Measurements from ENCODE around the gene PHF14. TPM values are rescaled to one million over a fixed set of nuclear protein-coding genes. Genes with fewer than 3 reads are reported as not detected.

Gene PHF14
- total RNA-seq, 1 donor from 2014 or later = 50.4 TPM

- Mint-ChIP-seq H3K4me1 (ENCODE audit: unreplicated experiment) (peaks cover 15% of the 10 kb centered on the region), H3K9me3 (ENCODE audit: unreplicated experiment) (no peaks in the 10 kb centered on the region), H3K36me3 (ENCODE audit: low read depth, unreplicated experiment) (no peaks in the 10 kb centered on the region), H3K27ac (ENCODE audit: unreplicated experiment) (peak overlapping the region; percentile 37), H3K4me3 (ENCODE audit: unreplicated experiment) (no peak overlapping the region), H3K27me3 (ENCODE audit: unreplicated experiment) (no peaks in the 10 kb centered on the region)
- no peak for TF ChIP-seq CTCF (IDR thresholded peaks at IDR 0.05; ENCODE audit: unreplicated experiment)
- no peak for DNase-seq (ENCODE audit: low spot score)
Observed at GRCh38 chr7:11127988-11128387, 154.3 kb downstream of the PHF14 start.

DNA sequence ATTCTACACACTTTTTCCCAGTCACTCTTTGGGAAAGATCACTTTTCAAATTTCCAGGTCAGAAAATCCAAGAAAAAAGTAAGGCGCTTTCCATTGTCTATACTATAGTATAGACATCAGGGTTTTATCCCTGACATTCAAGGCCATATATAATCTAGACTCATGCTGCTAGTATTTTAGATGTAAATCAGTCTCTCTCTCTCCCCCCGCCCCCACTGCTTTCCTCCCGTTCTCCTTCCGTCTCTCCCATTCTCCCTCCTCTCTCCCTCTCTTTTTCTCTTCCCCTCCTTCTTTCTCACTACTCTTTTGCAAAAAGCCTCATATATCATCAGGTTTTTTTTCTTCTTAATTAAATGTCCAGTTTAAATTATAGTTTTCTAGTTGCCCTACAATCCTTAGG is 154.8 kb downstream of the PHF14 start:
- TF ChIP-seq CTCF (IDR thresholded peaks at IDR 0.05; ENCODE audit: unreplicated experiment) = no peak
- DNase-seq (ENCODE audit: low spot score) = no peak
- Mint-ChIP-seq H3K9me3 (ENCODE audit: unreplicated experiment) (no peaks in the 10 kb centered on the region), H3K4me1 (ENCODE audit: unreplicated experiment) (peaks cover 17% of the 10 kb centered on the region), H3K27ac (ENCODE audit: unreplicated experiment) (peak overlapping the region; percentile 37), H3K36me3 (ENCODE audit: low read depth, unreplicated experiment) (no peaks in the 10 kb centered on the region), H3K4me3 (ENCODE audit: unreplicated experiment) (no peak overlapping the region), H3K27me3 (ENCODE audit: unreplicated experiment) (no peaks in the 10 kb centered on the region)

- Mint-ChIP-seq H3K36me3 (ENCODE audit: low read depth, unreplicated experiment) (no peaks in the 10 kb centered on the region), H3K4me3 (ENCODE audit: unreplicated experiment) (no peak overlapping the region), H3K27me3 (ENCODE audit: unreplicated experiment) (no peaks in the 10 kb centered on the region), H3K27ac (ENCODE audit: unreplicated experiment) (no peak overlapping the region), H3K4me1 (ENCODE audit: unreplicated experiment) (peaks cover 24% of the 10 kb centered on the region), H3K9me3 (ENCODE audit: unreplicated experiment) (no peaks in the 10 kb centered on the region)
- no peak for TF ChIP-seq CTCF (IDR thresholded peaks at IDR 0.05; ENCODE audit: unreplicated experiment)
- no peak for DNase-seq (ENCODE audit: low spot score)
Observed at GRCh38 chr7:11130012-11130411, 156.3 kb downstream of the PHF14 start.

DNA sequence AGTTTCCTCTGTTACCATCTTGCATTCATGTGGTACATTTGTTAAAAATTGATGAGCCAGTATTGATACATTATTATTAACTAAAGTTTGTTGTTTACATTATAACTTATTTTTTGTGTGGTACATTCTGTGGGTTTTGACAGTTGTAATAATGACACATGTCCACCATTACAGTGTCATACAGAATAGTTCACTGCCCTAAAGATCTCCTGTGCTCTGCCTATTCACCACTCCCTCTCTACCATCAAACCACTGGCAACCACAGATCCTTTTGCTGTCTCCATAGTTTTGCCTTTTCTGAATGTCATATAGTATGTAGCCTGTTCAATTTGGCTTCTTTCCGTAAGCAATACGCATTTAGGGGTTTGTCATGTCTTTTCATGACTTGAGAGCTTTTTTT is 156.9 kb downstream of the PHF14 start:
- H3K4me1 Mint-ChIP-seq (ENCODE audit: unreplicated experiment) = peaks cover 24% of the 10 kb centered on the region
- TF ChIP-seq CTCF (IDR thresholded peaks at IDR 0.05; ENCODE audit: unreplicated experiment) = no peak
- no peaks in the 10 kb centered on the region for H3K36me3 Mint-ChIP-seq (ENCODE audit: low read depth, unreplicated experiment)
- H3K9me3 Mint-ChIP-seq (ENCODE audit: unreplicated experiment) = no peaks in the 10 kb centered on the region
- H3K27me3 Mint-ChIP-seq (ENCODE audit: unreplicated experiment) = no peaks in the 10 kb centered on the region
- no peak for DNase-seq (ENCODE audit: low spot score)
- no peak overlapping the region for H3K4me3 Mint-ChIP-seq (ENCODE audit: unreplicated experiment)
- H3K27ac Mint-ChIP-seq (ENCODE audit: unreplicated experiment) = no peak overlapping the region

- H3K27ac Mint-ChIP-seq (ENCODE audit: unreplicated experiment) = no peak overlapping the region
- peaks cover 9% of the 10 kb centered on the region for H3K4me1 Mint-ChIP-seq (ENCODE audit: unreplicated experiment)
- no peak overlapping the region for H3K4me3 Mint-ChIP-seq (ENCODE audit: unreplicated experiment)
- DNase-seq (ENCODE audit: low spot score) = no peak
- no peaks in the 10 kb centered on the region for H3K9me3 Mint-ChIP-seq (ENCODE audit: unreplicated experiment)
- H3K27me3 Mint-ChIP-seq (ENCODE audit: unreplicated experiment) = no peaks in the 10 kb centered on the region
- TF ChIP-seq CTCF (IDR thresholded peaks at IDR 0.05; ENCODE audit: unreplicated experiment) = no peak
- no peaks in the 10 kb centered on the region for H3K36me3 Mint-ChIP-seq (ENCODE audit: low read depth, unreplicated experiment)
Observed at GRCh38 chr7:11133436-11133959, 159.8 kb downstream of the PHF14 start.

Measured in endothelial cell (in vitro differentiated cells).